HepG2 (cell line): ENCODE measurements around the gene MBLAC1. TPM values are rescaled to one million over a fixed set of nuclear protein-coding genes. Genes with fewer than 3 reads are reported as not detected.

Source experiments
- ATAC-seq: fragments of 200-7000 bp; cut with Tn5 transposase; 3 replicates; pipeline ENCODE4 v1.9.1; 2020; ENCODE audit warnings: mild to moderate bottlenecking, moderate library complexity
- BruUV-seq: library from RNA; stranded (reverse); fragments of 400-500 nt; replicated peaks from 2 replicates; lab custom pipeline; 2021; lab: Mats Ljungman, UMichigan
- CTCF ChIA-PET: fragments of 300-600 bp; formaldehyde crosslinking; extraction: SDS; loops from one replicate; lab custom pipeline; 2021; ENCODE audit warnings: low total read pairs, inconsistent platforms, low intra/inter-chr PET ratio; lab: Yijun Ruan, JAX
- POLR2A ChIA-PET: fragments of 350-600 bp; sonication (Branson Sonifier 250); formaldehyde crosslinking; loops from one replicate; lab custom pipeline; 2020; ENCODE audit warnings: antibody characterized with exemption, inconsistent platforms; lab: Yijun Ruan, JAX
- DNase-seq: peaks from one replicate; pipeline ENCODE4 v3.0.0-alpha.2; 2015; ENCODE audit warnings: low spot score
- FAIRE-seq: peaks from 3 replicates; lab custom pipeline; 2011; peaks lifted over from hg19 to GRCh38; lab: Jason Lieb, UNC
- H2AFZ ChIP-seq: one replicate; pipeline ENCODE4 v1.6.1; 2011; ENCODE audit warnings: low read length, inconsistent platforms
- H3K27ac ChIP-seq: fragments of 300-600 bp; 3 replicates; pipeline ENCODE4 v1.8.0; 2011; ENCODE audit warnings: mixed run types, mild to moderate bottlenecking, mixed read lengths, low read length, inconsistent platforms; ENCODE audit not compliant: insufficient read depth; ENCODE audit errors: extremely low read length
- H3K27me3 ChIP-seq, 2 experiments: fragments of 200-600 bp in 1 of 2; 2 replicates in 1 of 2; 3 replicates in 1 of 2; pipeline versions ENCODE4 v1.6.0 to v1.8.0; 2011; ENCODE audit warnings: low read length in 2 of 2, mild to moderate bottlenecking in 2 of 2, moderate library complexity in 2 of 2, inconsistent platforms in 1 of 2; ENCODE audit not compliant: insufficient read depth in 2 of 2, control insufficient read depth in 1 of 2
- H3K36me3 ChIP-seq, 2 experiments: fragments of 200-600 bp in 1 of 2; replicated peaks in 1 of 2; 2 replicates in 1 of 2; 3 replicates in 1 of 2; pipeline versions ENCODE4 v1.5.1 to v1.8.0; 2011; ENCODE audit warnings: low read length in 2 of 2, inconsistent platforms in 1 of 2; ENCODE audit not compliant: insufficient read depth in 2 of 2, control insufficient read depth in 1 of 2
- H3K4me1 ChIP-seq: 2 replicates; pipeline ENCODE4 v1.5.1; 2012; ENCODE audit warnings: low read length, inconsistent platforms; ENCODE audit not compliant: insufficient read depth
- H3K4me2 ChIP-seq: 2 replicates; pipeline ENCODE4 v1.6.0; 2011; ENCODE audit warnings: low read depth, low read length, inconsistent platforms
- H3K4me3 ChIP-seq, 3 experiments: fragments of 200-600 bp in 1 of 3; sonication (generic), shearing (Covaris generic) in 1 of 3; replicated peaks in 1 of 3; 2 replicates each; pipeline ENCODE4 v1.5.1; 2011 to 2016; ENCODE audit warnings: low read length in 3 of 3, inconsistent platforms in 2 of 3, low read depth in 2 of 3, mild to moderate bottlenecking in 2 of 3, control low read depth in 1 of 3, mixed read lengths in 1 of 3; ENCODE audit not compliant: insufficient read depth in 1 of 3
- H3K79me2 ChIP-seq: one replicate; pipeline ENCODE4 v1.6.1; 2011; ENCODE audit warnings: low read length, inconsistent platforms; ENCODE audit not compliant: insufficient read depth
- H3K9ac ChIP-seq: 2 replicates; pipeline ENCODE4 v1.6.0; 2011; ENCODE audit warnings: mild to moderate bottlenecking, low read depth, low read length, inconsistent platforms; ENCODE audit not compliant: insufficient read depth
- H3K9me3 ChIP-seq: 2 replicates; pipeline ENCODE4 v1.5.1; 2012; ENCODE audit warnings: mild to moderate bottlenecking, low read length
- H4K20me1 ChIP-seq: 2 replicates; pipeline ENCODE4 v1.6.0; 2011; ENCODE audit warnings: inconsistent platforms, mild to moderate bottlenecking, low read length, moderate library complexity; ENCODE audit not compliant: insufficient read depth
- AGO2 ChIP-seq: fragments of 200-400 bp; formaldehyde crosslinking; optimal IDR thresholded peaks from 2 replicates; pipeline ENCODE3; 2017; ENCODE audit warnings: mild to moderate bottlenecking, low read depth, low read length, moderate library complexity
- ELF3 ChIP-seq: IDR thresholded peaks from 2 replicates; pipeline ENCODE4 v1.6.1; 2016; ENCODE audit warnings: missing genetic modification reagents, missing compliant biosample characterization
- JUNB ChIP-seq: sonication (generic); formaldehyde crosslinking; IDR thresholded peaks from 2 replicates; pipeline ENCODE4 v1.8.0; 2022; ENCODE audit warnings: missing genetic modification reagents, mild to moderate bottlenecking, borderline replicate concordance
- MBNL3 ChIP-seq: fragments of 250-450 bp; sonication (Bioruptor Pico); conservative IDR thresholded peaks from 2 replicates; pipeline ENCODE4 v1.8.0; 2022; ENCODE audit warnings: mild to moderate bottlenecking, inconsistent platforms
- MED8 ChIP-seq: sonication (generic); formaldehyde crosslinking; IDR thresholded peaks from 2 replicates; pipeline ENCODE4 v1.8.1; 2023; ENCODE audit warnings: mild to moderate bottlenecking, missing genetic modification reagents; ENCODE audit not compliant: insufficient replicate concordance
- ONECUT2 ChIP-seq: sonication (generic); formaldehyde crosslinking; IDR thresholded peaks from 2 replicates; pipeline ENCODE4 v1.4.0; 2020; ENCODE audit warnings: missing genetic modification reagents
- POLR2AphosphoS2 ChIP-seq: IDR thresholded peaks from 2 replicates; pipeline ENCODE4 v1.6.1; 2011; ENCODE audit warnings: low read depth, low read length, improper control_type of control experiment
- RARG ChIP-seq: sonication (generic); formaldehyde crosslinking; IDR thresholded peaks from 2 replicates; pipeline ENCODE4 v1.4.0; 2020; ENCODE audit warnings: low read depth, mild to moderate bottlenecking, missing genetic modification reagents
- RBFOX2 ChIP-seq: fragments of 200-400 bp; formaldehyde crosslinking; IDR thresholded peaks from 2 replicates; pipeline ENCODE4 v1.6.1; 2017; ENCODE audit warnings: low read depth, mild to moderate bottlenecking, low read length
- SALL1 ChIP-seq: sonication (generic); formaldehyde crosslinking; IDR thresholded peaks from 2 replicates; pipeline ENCODE4 v1.8.0; 2022; ENCODE audit warnings: mild to moderate bottlenecking, missing genetic modification reagents
- SMAD9 ChIP-seq: sonication (generic); formaldehyde crosslinking; IDR thresholded peaks from 2 replicates; pipeline ENCODE4 v1.5.1; 2020; ENCODE audit warnings: mild to moderate bottlenecking, missing genetic modification reagents
- SP2 ChIP-seq: sonication (generic); formaldehyde crosslinking; IDR thresholded peaks from 2 replicates; pipeline ENCODE4 v1.5.1; 2020; ENCODE audit warnings: mild to moderate bottlenecking, missing genetic modification reagents
- THAP7 ChIP-seq: sonication (generic); formaldehyde crosslinking; IDR thresholded peaks from 2 replicates; pipeline ENCODE4 v1.8.1; 2023; ENCODE audit warnings: mild to moderate bottlenecking, missing genetic modification reagents
- TRAFD1 ChIP-seq: sonication (generic); formaldehyde crosslinking; IDR thresholded peaks from 2 replicates; pipeline ENCODE4 v1.5.1; 2020; ENCODE audit warnings: missing genetic modification reagents, mild to moderate bottlenecking, borderline replicate concordance
- U2AF1 ChIP-seq: fragments of 200-400 bp; formaldehyde crosslinking; optimal IDR thresholded peaks from 2 replicates; pipeline ENCODE3; 2017; ENCODE audit warnings: mild to moderate bottlenecking, low read depth, low read length
- YEATS4 ChIP-seq: sonication (generic); formaldehyde crosslinking; IDR thresholded peaks from 2 replicates; pipeline ENCODE4 v1.4.0; 2020; ENCODE audit warnings: missing genetic modification reagents, borderline replicate concordance
- ZBTB7A ChIP-seq: sonication (generic); formaldehyde crosslinking; IDR thresholded peaks from 2 replicates; pipeline ENCODE4 v1.8.0; 2022; ENCODE audit warnings: mild to moderate bottlenecking, missing genetic modification reagents
- ZFP37 ChIP-seq: sonication (generic); formaldehyde crosslinking; IDR thresholded peaks from 2 replicates; pipeline ENCODE4 v1.4.0; 2020; ENCODE audit warnings: missing genetic modification reagents, borderline replicate concordance
- ZNF292 ChIP-seq: sonication (generic); formaldehyde crosslinking; IDR thresholded peaks from 2 replicates; pipeline ENCODE4 v1.8.1; 2022; ENCODE audit warnings: mild to moderate bottlenecking, low read depth, missing genetic modification reagents, borderline replicate concordance
- ZNF468 ChIP-seq: sonication (generic); formaldehyde crosslinking; IDR thresholded peaks from 2 replicates; pipeline ENCODE4 v1.8.0; 2022; ENCODE audit warnings: mild to moderate bottlenecking, moderate library complexity, missing genetic modification reagents
- ZNF703 ChIP-seq: sonication (generic); formaldehyde crosslinking; IDR thresholded peaks from 2 replicates; pipeline ENCODE4 v1.5.1; 2020; ENCODE audit warnings: missing genetic modification reagents, mild to moderate bottlenecking, moderate library complexity, borderline replicate concordance
- ZNF816 ChIP-seq: sonication (generic); formaldehyde crosslinking; IDR thresholded peaks from 2 replicates; pipeline ENCODE4 v1.8.0; 2022; ENCODE audit warnings: missing genetic modification reagents, mild to moderate bottlenecking, borderline replicate concordance
- ZNF839 ChIP-seq: sonication (generic); formaldehyde crosslinking; IDR thresholded peaks from 2 replicates; pipeline ENCODE4 v1.4.0; 2020; ENCODE audit warnings: missing genetic modification reagents, mild to moderate bottlenecking, borderline replicate concordance
- WGBS: methylation state at CpG from one replicate; pipeline ENCODE4 v1.1.6; 2017; ENCODE audit warnings: low lambda C conversion rate; 5-methylcytosine and 5-hydroxymethylcytosine counted together
- in situ Hi-C: cut with HindIII; loops from 2 replicates; pipeline ENCODE4 v1.10.0; 2017; ENCODE audit warnings: low pct_unique_long_range_greater_than_20kb; ENCODE audit not compliant: extremely low pct_ligation_motif_present
- intact Hi-C: fragments of 100-400 bp; cut with micrococcal nuclease; formaldehyde crosslinking; loops from one replicate; pipeline ENCODE4 v1.10.0; 2022; ENCODE audit not compliant: unreplicated experiment
- polyA plus RNA-seq, 8 experiments: library from polyadenylated mRNA; depleted of rRNA in 3 of 8; stranded (reverse) in 7 of 8; unstranded in 1 of 8; fragments of >200 nt; fragmentation: Illumina TruSeq in 4 of 8; extraction: Trizol in 4 of 8; gene quantifications; 2 replicates each; pipeline versions ENCODE4 v1.2.1 to v1.2.3, GENCODE V29; 2011 to 2016; ENCODE audit warnings: low read depth in 4 of 8, missing spikeins in 1 of 8, mixed read lengths in 1 of 8; ENCODE audit not compliant: insufficient read depth in 1 of 8
- total RNA-seq, 5 experiments: library from RNA; depleted of rRNA; stranded (reverse); fragments of >200 nt; fragmentation: Illumina TruSeq; extraction: Trizol; gene quantifications; 2 replicates each; pipeline ENCODE4 v1.2.3, GENCODE V29; 2016; ENCODE audit warnings: low read depth in 1 of 5

The MBLAC1 gene
- total and polyA plus RNA-seq, 2 of the 13 experiments (the other 11 are each of a cell fraction or from before 2014, with no cell fraction given) = 0.79 to 2.1 TPM

GRCh38 chr7:100077205-100077604 is 49.6 kb upstream of the MBLAC1 start:
- Histone ChIP-seq H3K4me1 (peaks cover 40% of the 10 kb centered on the region), H3K27ac (peak overlapping the region; percentile 45), H3K9me3 (no peaks in the 10 kb centered on the region), H3K27me3 (no peaks in the 10 kb centered on the region; a peak in 1 of 5 replicates), H3K9ac (no peak overlapping the region), H3K36me3 (peaks cover 24 to 55% of the 10 kb centered on the region in 2 experiments), H2AFZ (no peak overlapping the region), H3K4me2 (peak overlapping the region; percentile 50; the same call in 1 of the 2 replicates), H3K79me2 (peaks cover 63% of the 10 kb centered on the region), H4K20me1 (peaks cover 36% of the 10 kb centered on the region), H3K4me3 (no peak overlapping the region)
- POLR2A ChIA-PET = interaction anchor here (0.6 to 0.8 kb wide), 2 partner anchors 10 to 27 kb away, joined by 3 to 4 read pairs; no protein-coding TSS in a partner anchor
- DNase-seq (peak; percentile 61), ATAC-seq (no peak), FAIRE-seq (peak; percentile 48)
- CTCF ChIA-PET = no interaction called here
- in situ Hi-C loops = no loop called here
- intact Hi-C loops = no loop called here
- no TSS peak for BruUV-seq
- WGBS = 54% methylated on average over 4 of the region's 4 CpGs
- no peak for TF ChIP-seq SP2 (CRISPR knock-in tag)
- no peak for TF ChIP-seq RARG (CRISPR knock-in tag)
- no peak for TF ChIP-seq AGO2
- no peak for TF ChIP-seq ZNF292 (CRISPR knock-in tag)
- peak; percentile 71; the same call in 1 of the 2 replicates for TF ChIP-seq ELF3 (CRISPR knock-in tag)
- TF ChIP-seq ZFP37 (CRISPR knock-in tag) = no peak
- no peak for TF ChIP-seq ZBTB7A (CRISPR knock-in tag)
- TF ChIP-seq POLR2AphosphoS2 = no peak
- TF ChIP-seq YEATS4 (CRISPR knock-in tag) = no peak
- TF ChIP-seq ZNF839 = no peak
- TF ChIP-seq JUNB (CRISPR knock-in tag) = no peak
- no peak; the same call in 1 of the 2 replicates for TF ChIP-seq SALL1 (CRISPR knock-in tag)
- no peak for TF ChIP-seq ZNF816 (CRISPR knock-in tag)
- no peak for TF ChIP-seq ZNF703
- TF ChIP-seq MBNL3 = no peak
- TF ChIP-seq ZNF468 (CRISPR knock-in tag) = no peak
- TF ChIP-seq ONECUT2 (CRISPR knock-in tag) = no peak
- no peak for TF ChIP-seq TRAFD1 (CRISPR knock-in tag)
- peak; percentile 56 for TF ChIP-seq RBFOX2
- TF ChIP-seq MED8 (CRISPR knock-in tag) = no peak
- TF ChIP-seq THAP7 = no peak
- TF ChIP-seq SMAD9 (CRISPR knock-in tag) = no peak
- no peak for TF ChIP-seq U2AF1
